ENCODE data around the gene PAX7.
A peak's percentile ranks its signal among the peaks of the same experiment; 100 is the strongest.

The PAX7 gene

DNA sequence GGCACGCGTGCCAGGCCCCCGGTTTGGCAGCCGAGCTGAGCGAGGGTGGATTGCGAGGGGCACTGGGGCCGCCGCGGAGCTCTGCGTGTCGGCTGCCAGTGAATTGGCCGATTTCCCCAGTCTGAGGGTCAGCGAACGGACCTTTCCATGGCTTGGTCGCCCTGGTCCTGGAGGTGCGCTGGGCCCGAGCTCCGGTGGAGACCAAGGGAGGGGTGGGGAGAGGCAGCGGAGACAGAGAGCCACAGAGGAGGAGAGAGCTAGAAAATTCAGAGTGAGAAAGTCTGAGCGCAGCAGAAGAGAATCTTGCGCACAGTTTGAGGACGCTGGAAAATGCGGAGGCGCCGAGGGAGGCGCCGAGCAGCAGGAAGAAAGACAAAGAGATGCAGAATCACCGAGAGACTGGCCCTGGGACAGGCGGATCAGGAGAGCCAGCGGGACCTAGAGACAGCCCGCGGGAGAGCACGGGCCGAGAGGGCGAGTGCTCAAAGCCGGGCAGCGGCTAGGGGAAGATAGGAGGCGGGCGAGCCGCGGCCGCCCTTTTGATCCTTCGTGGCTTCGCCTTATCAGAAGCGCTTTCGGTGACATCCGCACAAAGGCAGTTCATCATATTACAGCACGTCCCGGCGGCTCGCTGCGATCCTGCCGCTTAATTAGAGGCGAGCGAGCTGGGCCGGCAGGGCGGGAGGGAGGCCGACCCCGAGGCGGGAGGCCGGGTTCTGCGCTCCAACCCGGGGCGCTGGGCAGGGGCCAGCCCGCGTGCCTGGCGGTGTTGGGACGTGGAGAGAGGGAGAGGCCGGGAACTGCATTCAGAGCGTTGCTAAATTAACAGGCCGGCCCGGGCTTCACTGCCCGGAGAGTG is 12.7 kb downstream of the PAX7 start:
- DNase-seq, result peak; percentile 48
- no peaks in the 10 kb centered on the region for H3K9me3 Mint-ChIP-seq
- H3K27me3 Mint-ChIP-seq, result peaks cover 89% of the 10 kb centered on the region
- H3K4me1 Mint-ChIP-seq (ENCODE audit: low read depth), result peaks cover 55% of the 10 kb centered on the region
- H3K27ac Mint-ChIP-seq, result no peak overlapping the region
- no peaks in the 10 kb centered on the region for H3K36me3 Mint-ChIP-seq (ENCODE audit: low read depth)
- peak overlapping the region; percentile 59 for H3K4me3 Mint-ChIP-seq

DNA sequence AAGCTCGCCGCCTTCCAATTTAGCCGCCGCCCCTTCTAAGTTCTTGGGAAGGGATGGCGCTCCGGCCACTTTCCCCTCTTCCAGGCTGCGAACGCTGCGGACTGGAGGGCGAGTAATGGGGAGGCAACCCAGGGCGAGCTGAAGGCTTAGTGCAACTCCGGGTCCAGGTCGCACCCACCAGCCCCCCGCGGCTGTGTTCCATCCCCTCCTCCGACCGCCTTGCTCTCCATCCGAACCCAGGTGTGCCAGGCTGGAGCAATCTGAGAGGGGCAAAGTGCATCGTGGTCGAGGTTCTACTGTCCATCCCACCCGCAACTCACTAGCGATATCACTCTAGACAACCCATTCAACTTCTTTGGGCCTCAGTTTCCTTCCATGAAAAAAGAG is 13.4 kb downstream of the PAX7 start:
- DNase-seq, result no peak

GRCh38 chr1:18644446-18644845 is 13.8 kb downstream of the PAX7 start:
- DNase-seq, result no peak
- no peaks in the 10 kb centered on the region for H3K9me3 Mint-ChIP-seq
- no peaks in the 10 kb centered on the region for H3K36me3 Mint-ChIP-seq (ENCODE audit: low read depth)
- peak overlapping the region; percentile 19 for H3K27ac Mint-ChIP-seq
- H3K4me1 Mint-ChIP-seq (ENCODE audit: low read depth), result peaks cover 53% of the 10 kb centered on the region
- H3K27me3 Mint-ChIP-seq, result peaks cover 89% of the 10 kb centered on the region
- no peak overlapping the region for H3K4me3 Mint-ChIP-seq

More for the DNA sequence above, 13.4 kb downstream of the PAX7 start:
- H3K9me3 Mint-ChIP-seq, result no peaks in the 10 kb centered on the region
- peaks cover 55% of the 10 kb centered on the region for H3K4me1 Mint-ChIP-seq (ENCODE audit: low read depth)
- no peak overlapping the region for H3K27ac Mint-ChIP-seq
- H3K4me3 Mint-ChIP-seq, result no peak overlapping the region
- H3K27me3 Mint-ChIP-seq, result peaks cover 89% of the 10 kb centered on the region
- no peaks in the 10 kb centered on the region for H3K36me3 Mint-ChIP-seq (ENCODE audit: low read depth)

DNA sequence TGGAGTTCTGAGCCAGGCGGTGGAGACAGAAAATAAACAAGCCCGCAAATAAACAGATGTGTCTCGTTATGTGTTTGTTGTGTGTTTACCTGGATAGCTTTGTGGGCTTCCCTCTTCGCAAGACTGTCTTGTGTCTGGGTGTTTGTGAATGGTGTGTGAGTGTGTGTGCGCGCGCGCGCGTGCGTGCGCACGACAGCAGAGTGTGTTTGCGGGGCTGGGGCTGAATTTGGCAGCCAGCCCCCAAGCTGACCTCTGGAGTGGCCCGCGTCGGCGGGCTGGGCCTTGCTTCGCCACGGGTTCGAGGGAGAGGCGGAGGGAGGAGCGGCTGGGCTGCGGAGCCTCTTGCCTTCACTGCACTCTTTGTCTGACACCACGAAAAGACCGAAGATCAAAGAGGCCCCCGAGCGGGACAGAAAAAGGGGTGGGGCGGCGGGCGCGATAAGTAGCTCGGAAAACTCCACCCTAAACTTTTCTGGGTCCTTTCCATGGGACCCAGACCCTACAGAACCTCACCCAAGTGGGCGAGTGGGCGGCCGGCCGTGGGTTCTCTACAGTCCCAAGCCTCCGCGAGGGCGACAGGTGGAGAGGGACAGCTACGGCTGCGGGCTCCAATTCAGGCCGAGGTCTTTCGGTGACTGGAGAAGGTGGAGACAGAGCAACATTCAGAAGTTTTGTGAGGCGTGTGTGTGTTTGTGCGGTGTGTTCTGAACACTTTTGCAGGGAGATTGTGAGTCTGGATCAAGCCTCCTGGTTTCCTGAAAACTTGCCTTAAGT is 14.5 kb downstream of the PAX7 start:
- Mint-ChIP-seq H3K4me1 (ENCODE audit: low read depth) (peaks cover 48% of the 10 kb centered on the region), H3K9me3 (no peaks in the 10 kb centered on the region), H3K4me3 (peak overlapping the region; percentile 41), H3K27me3 (peaks cover 89% of the 10 kb centered on the region), H3K36me3 (ENCODE audit: low read depth) (no peaks in the 10 kb centered on the region), H3K27ac (no peak overlapping the region)
- DNase-seq, result peak; percentile 44

DNA sequence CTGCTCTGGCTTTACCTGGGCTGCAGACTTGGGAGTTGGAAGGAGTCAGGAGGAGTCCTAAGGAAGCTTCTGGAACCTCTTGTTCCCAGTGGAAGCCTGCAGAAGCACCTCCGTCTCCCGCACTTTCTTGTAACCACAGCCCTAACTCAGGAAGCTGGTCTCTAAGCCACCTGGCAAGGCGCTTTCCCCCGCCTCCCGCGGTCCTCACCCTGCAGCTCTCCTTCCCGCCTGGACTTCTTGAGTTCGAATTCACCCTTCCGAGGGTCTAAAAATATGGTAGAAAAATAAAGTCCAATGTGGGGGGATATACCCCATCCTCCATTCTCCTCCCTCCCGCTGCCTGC is 15.1 kb downstream of the PAX7 start:
- Mint-ChIP-seq H3K36me3 (ENCODE audit: low read depth) (no peaks in the 10 kb centered on the region), H3K27me3 (peaks cover 88% of the 10 kb centered on the region), H3K27ac (no peak overlapping the region), H3K4me3 (no peak overlapping the region), H3K9me3 (no peaks in the 10 kb centered on the region), H3K4me1 (ENCODE audit: low read depth) (peaks cover 45% of the 10 kb centered on the region)
- DNase-seq, result no peak

DNA sequence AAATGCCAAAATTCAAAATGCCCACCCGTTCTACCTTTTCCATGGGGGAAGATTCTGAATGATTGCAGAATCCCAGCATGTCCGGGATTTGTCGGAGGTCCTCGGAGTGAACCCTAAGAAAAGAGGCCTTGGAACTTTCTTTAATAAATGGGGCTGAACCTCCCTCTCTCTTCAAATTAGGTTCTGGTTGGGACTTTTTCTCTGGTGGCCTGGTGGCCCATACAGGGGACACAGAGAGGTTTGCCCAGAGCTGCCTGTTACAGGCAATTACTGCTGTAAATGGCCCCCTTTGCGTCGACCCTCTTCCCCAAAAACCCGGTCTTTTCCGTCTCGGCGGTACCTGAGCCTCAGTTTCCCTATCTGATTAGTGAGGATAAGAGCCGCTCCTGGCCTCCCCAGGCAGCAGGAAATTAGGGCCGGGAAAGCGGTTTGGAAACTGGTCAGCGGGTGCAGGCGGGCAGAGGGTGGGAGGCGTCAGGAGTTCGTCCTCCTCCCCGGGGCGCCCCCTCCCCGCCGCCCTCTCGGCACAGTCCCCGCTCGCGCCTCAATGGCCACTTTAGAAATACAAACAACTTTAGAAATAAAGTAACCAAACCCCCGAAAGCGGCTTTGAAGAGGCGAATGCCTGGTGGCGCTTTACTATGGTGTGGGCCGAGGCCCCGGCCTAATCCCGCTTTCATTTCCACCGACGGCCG is 15.6 kb downstream of the PAX7 start:
- Mint-ChIP-seq H3K9me3 (no peaks in the 10 kb centered on the region), H3K27me3 (peaks cover 87% of the 10 kb centered on the region), H3K4me1 (ENCODE audit: low read depth) (peaks cover 45% of the 10 kb centered on the region), H3K27ac (no peak overlapping the region), H3K4me3 (no peak overlapping the region), H3K36me3 (ENCODE audit: low read depth) (no peaks in the 10 kb centered on the region)
- DNase-seq, result no peak

GRCh38 chr1:18646786-18647410 is 16.3 kb downstream of the PAX7 start:
- DNase-seq, result no peak
- H3K27me3 Mint-ChIP-seq, result peaks cover 81% of the 10 kb centered on the region
- peaks cover 46% of the 10 kb centered on the region for H3K4me1 Mint-ChIP-seq (ENCODE audit: low read depth)
- H3K36me3 Mint-ChIP-seq (ENCODE audit: low read depth), result no peaks in the 10 kb centered on the region
- H3K9me3 Mint-ChIP-seq, result no peaks in the 10 kb centered on the region
- no peak overlapping the region for H3K4me3 Mint-ChIP-seq
- H3K27ac Mint-ChIP-seq, result no peak overlapping the region

DNA sequence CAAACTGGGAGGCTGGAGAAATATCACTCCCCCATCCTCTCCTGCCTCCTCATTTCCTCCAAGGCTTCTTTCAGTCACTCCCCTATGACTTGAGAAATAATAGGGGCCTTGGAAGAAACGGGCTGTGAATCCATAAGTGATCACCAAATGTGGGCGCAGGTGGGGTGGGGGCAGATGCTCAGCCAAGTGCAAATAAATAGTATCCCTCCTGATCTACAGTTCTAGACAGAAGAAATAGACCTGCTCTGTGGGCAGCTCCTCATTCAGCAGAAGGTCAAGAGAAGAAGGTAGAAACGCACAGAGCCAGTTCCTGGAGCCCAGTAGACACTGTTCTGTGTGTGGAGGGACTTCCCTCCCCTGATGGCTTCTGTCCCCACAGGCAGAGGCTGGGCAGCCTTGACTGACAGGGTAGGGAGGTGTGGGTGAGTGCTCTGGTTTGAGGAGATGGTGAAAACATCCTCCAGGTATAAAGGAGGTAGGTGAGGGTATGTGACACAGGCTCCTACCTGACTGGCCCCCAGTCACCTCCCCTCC is 17.1 kb downstream of the PAX7 start:
- Mint-ChIP-seq H3K27ac (no peak overlapping the region), H3K27me3 (peaks cover 81% of the 10 kb centered on the region), H3K4me1 (ENCODE audit: low read depth) (peaks cover 51% of the 10 kb centered on the region), H3K4me3 (no peak overlapping the region), H3K36me3 (ENCODE audit: low read depth) (no peaks in the 10 kb centered on the region), H3K9me3 (no peaks in the 10 kb centered on the region)
- DNase-seq, result no peak

- Mint-ChIP-seq H3K4me3 (no peak overlapping the region), H3K4me1 (ENCODE audit: low read depth) (peaks cover 57% of the 10 kb centered on the region)
Measured at GRCh38 chr1:18649693-18650370, 19.2 kb downstream of the PAX7 start.

GRCh38 chr1:18651713-18652112 is 21.1 kb downstream of the PAX7 start:
- Mint-ChIP-seq H3K4me1 (ENCODE audit: low read depth) (peaks cover 55% of the 10 kb centered on the region), H3K27ac (no peak overlapping the region), H3K27me3 (peaks cover 64% of the 10 kb centered on the region), H3K9me3 (no peaks in the 10 kb centered on the region), H3K36me3 (ENCODE audit: low read depth) (no peaks in the 10 kb centered on the region), H3K4me3 (no peak overlapping the region)
- no peak for DNase-seq

More at GRCh38 chr1:18649693-18650370, 19.2 kb downstream of the PAX7 start:
- Mint-ChIP-seq H3K36me3 (ENCODE audit: low read depth) (no peaks in the 10 kb centered on the region), H3K27ac (no peak overlapping the region), H3K9me3 (no peaks in the 10 kb centered on the region), H3K27me3 (peaks cover 79% of the 10 kb centered on the region)
- DNase-seq, result no peak

DNA sequence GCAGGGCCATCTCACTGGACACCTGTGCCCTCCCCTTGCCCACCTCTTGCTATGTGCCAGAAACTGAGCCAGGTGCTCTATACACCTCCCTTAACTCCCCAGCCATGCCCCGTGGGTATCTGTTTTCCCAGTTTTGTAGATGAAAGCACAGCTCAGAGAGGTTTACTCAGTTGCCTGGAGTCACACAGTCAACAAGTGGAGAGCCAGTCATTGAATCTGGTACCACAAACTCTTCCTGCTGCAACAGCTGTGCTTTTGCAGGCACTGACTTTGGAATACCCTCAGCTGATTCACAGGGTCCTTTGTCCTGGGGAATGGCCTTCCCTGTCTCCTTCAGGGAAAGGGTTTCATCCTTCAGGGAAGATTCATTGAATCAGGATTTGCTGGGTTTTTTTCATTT is 22.1 kb downstream of the PAX7 start:
- Mint-ChIP-seq H3K4me1 (ENCODE audit: low read depth) (peaks cover 50% of the 10 kb centered on the region), H3K27ac (no peak overlapping the region), H3K4me3 (no peak overlapping the region), H3K9me3 (no peaks in the 10 kb centered on the region), H3K36me3 (ENCODE audit: low read depth) (no peaks in the 10 kb centered on the region), H3K27me3 (peaks cover 56% of the 10 kb centered on the region)
- DNase-seq, result no peak

GRCh38 chr1:18653367-18653766 is 22.7 kb downstream of the PAX7 start:
- peaks cover 51% of the 10 kb centered on the region for H3K27me3 Mint-ChIP-seq
- no peak overlapping the region for H3K27ac Mint-ChIP-seq
- no peaks in the 10 kb centered on the region for H3K9me3 Mint-ChIP-seq
- H3K4me3 Mint-ChIP-seq, result no peak overlapping the region
- no peaks in the 10 kb centered on the region for H3K36me3 Mint-ChIP-seq (ENCODE audit: low read depth)
- no peak for DNase-seq
- peaks cover 50% of the 10 kb centered on the region for H3K4me1 Mint-ChIP-seq (ENCODE audit: low read depth)

DNA sequence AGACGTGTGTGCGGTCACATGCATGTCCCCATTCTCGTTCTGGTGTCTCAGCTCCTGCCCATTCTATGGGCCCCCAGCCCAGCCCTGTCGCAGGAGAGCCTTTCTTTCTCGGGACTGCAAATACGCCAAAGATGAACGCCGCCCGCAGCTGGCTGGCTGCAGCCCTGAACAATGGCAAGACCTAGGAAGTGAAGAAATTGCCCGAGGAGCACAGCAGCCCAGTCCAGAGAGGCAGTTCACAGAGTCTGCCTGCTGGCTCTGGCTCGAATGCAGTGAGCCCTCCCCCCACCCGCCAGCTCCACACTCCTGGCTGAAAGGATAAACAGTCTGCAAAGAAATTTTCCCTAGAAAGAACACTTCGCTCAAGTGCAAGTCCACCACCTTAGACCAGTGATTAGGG is 23.3 kb downstream of the PAX7 start:
- peaks cover 49% of the 10 kb centered on the region for H3K27me3 Mint-ChIP-seq
- H3K4me3 Mint-ChIP-seq, result no peak overlapping the region
- H3K4me1 Mint-ChIP-seq (ENCODE audit: low read depth), result peaks cover 53% of the 10 kb centered on the region
- H3K36me3 Mint-ChIP-seq (ENCODE audit: low read depth), result no peaks in the 10 kb centered on the region
- DNase-seq, result no peak
- no peaks in the 10 kb centered on the region for H3K9me3 Mint-ChIP-seq
- H3K27ac Mint-ChIP-seq, result no peak overlapping the region

DNA sequence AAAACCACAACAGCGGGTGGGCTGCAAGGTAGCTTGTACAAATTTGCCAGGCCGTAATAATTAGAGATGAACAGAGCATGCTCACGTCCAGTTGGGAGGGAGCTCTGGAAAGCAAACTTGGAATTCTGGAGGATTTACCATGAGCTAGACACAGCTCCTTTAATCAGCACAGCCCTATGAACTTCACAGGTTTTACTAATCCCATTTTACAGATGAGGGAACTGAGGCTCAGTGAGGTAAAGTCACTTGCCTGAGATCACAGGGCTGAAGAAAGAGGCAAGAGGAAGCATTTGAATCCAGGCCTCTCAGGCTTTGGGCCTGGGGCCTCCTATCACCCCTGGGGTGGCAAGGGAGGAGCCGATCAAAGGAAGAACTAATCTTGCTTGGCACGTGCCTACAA is 24.0 kb downstream of the PAX7 start:
- Mint-ChIP-seq H3K27ac (no peak overlapping the region), H3K4me1 (ENCODE audit: low read depth) (peaks cover 53% of the 10 kb centered on the region), H3K36me3 (ENCODE audit: low read depth) (no peaks in the 10 kb centered on the region), H3K4me3 (no peak overlapping the region), H3K27me3 (peaks cover 45% of the 10 kb centered on the region), H3K9me3 (no peaks in the 10 kb centered on the region)
- no peak for DNase-seq

All from activated T-cell treated with anti-CD3 and anti-CD28 coated beads, Interleukin-2, amount 50 U/mL, for 24 hours (primary cell).